Hematopoietic multipotent progenitor cell (in vitro differentiated cells): ENCODE measurements around the gene SLC25A1. TPM values are rescaled to one million over a fixed set of nuclear protein-coding genes. Genes with fewer than 3 reads are reported as not detected.

Experiments
- DNase-seq, 3 donors: peaks; one replicate each; pipeline ENCODE4 v3.0.0-alpha.2; 2011 to 2015; ENCODE audit warnings: low read depth in 2 of 3, low spot score in 2 of 3
- total RNA-seq: library from RNA; depleted of rRNA; stranded (reverse); fragments of >200 nt; gene quantifications from one replicate; pipeline ENCODE4 v1.2.3, GENCODE V29; 2012

SLC25A1 gene
- total RNA-seq, 1 donor: 71.9 TPM

DNA sequence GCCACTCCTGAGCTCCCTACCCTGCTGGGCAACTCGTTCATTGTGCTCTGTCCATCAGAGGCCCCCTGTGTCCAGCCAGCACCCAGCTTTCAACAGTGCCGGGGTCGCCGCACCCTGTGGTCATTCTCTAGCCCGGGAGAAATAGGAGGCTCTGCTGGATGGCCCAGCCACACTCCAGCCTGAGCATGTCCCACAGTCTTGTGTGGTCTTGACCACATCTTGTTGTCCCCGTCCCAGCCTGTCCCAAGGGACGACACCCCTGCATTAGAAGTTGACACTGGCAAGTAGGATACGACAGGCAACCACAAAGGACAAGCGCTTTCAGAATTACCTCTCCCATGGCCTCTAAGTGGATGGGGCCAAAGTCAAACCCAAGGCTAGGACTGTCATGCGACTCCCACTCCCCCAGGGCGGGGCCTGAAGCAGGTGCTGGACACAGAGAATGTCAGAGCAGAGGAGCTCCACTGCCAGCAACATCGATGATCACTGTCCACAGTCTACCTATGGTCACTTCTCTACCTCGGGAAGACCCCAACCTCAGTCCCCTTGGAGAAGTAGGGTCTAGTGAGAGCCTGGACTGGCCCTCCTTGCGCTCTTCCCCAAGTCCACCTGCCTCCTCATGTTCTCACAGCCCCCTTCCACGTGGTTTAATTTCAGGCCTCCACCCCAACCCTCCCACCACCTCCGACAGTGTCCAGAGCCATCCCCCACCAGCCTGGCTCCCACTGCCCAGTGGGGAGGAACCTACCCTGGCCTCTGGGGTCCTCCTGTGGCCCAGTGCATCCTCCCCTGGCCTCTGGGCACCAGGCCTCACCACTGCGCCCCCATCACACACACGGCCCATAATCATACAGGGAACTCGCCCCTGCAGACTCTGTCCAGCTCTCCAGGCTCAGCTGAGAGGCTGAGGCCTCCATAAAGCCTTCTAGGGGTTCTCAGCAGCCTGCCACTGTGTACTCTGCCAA lies 51.9 kb downstream of the SLC25A1 start:
- DNase-seq: no peak

Other genes starting within 250 kb of the SLC25A1 start
- 4.0 TPM for gene PRODH, start 242.4 kb downstream of the SLC25A1 start, total RNA-seq
- 80.0 TPM for gene DGCR2, start 56.3 kb downstream of the SLC25A1 start, total RNA-seq
- not detected for gene TSSK2, start 47.4 kb downstream of the SLC25A1 start, total RNA-seq
- 23.4 TPM for gene ESS2, start 34.1 kb downstream of the SLC25A1 start, total RNA-seq
- not detected for gene GSC2, start 28.4 kb downstream of the SLC25A1 start, total RNA-seq
- gene CLTCL1, start 113.0 kb upstream of the SLC25A1 start, total RNA-seq: 1.6 TPM